Liver (tissue), 9 donors: ENCODE results near the gene SESN1. TPM values are rescaled to one million over a fixed set of nuclear protein-coding genes. Genes with fewer than 3 reads are reported as not detected.
A peak's percentile ranks its signal among the peaks of the same experiment; 100 is the strongest.

Source experiments
- DNase-seq: peaks from one replicate; pipeline ENCODE4 v3.0.0-alpha.2; 2017; ENCODE audit warnings: low spot score
- H3K27ac ChIP-seq, 2 donors: one replicate each; pipeline ENCODE4 v1.7.0; 2013; ENCODE audit warnings: inconsistent platforms in 2 of 2, low read length in 2 of 2, control low read depth in 1 of 2, low read depth in 1 of 2, mild to moderate bottlenecking in 1 of 2
- H3K27me3 ChIP-seq, 4 donors: one replicate each; pipeline versions ENCODE4 v1.6.1 to v1.7.0; 2013; ENCODE audit warnings: low read length in 3 of 4, inconsistent platforms in 1 of 4, mild to moderate bottlenecking in 1 of 4, moderate library complexity in 1 of 4; ENCODE audit not compliant: control insufficient read depth in 4 of 4, insufficient read depth in 4 of 4
- H3K36me3 ChIP-seq, 4 donors: one replicate each; pipeline versions ENCODE4 v1.6.1 to v1.7.0; 2013; ENCODE audit warnings: low read length in 3 of 4, mild to moderate bottlenecking in 3 of 4, low read depth in 1 of 4, moderate library complexity in 1 of 4; ENCODE audit not compliant: control insufficient read depth in 4 of 4, insufficient read depth in 3 of 4
- H3K4me1 ChIP-seq, 4 donors: one replicate each; pipeline versions ENCODE4 v1.6.1 to v1.7.0; 2013; ENCODE audit warnings: low read length in 3 of 4, mild to moderate bottlenecking in 3 of 4, moderate library complexity in 1 of 4; ENCODE audit not compliant: control insufficient read depth in 4 of 4, insufficient read depth in 4 of 4
- H3K4me3 ChIP-seq, 3 donors: one replicate each; pipeline versions ENCODE4 v1.6.1 to v1.7.0; 2013; ENCODE audit warnings: low read length in 3 of 3, control low read depth in 1 of 3, low read depth in 1 of 3, mild to moderate bottlenecking in 1 of 3
- H3K9ac ChIP-seq, 2 donors: one replicate each; pipeline ENCODE4 v1.7.0; 2013; ENCODE audit warnings: low read length in 2 of 2, mild to moderate bottlenecking in 2 of 2, moderate library complexity in 2 of 2, control low read depth in 1 of 2, low read depth in 1 of 2
- H3K9me3 ChIP-seq, 4 donors: one replicate each; pipeline versions ENCODE4 v1.6.1 to v1.7.0; 2013; ENCODE audit warnings: low read length in 3 of 4; ENCODE audit not compliant: control insufficient read depth in 4 of 4
- CTCF ChIP-seq: fragments of 150-350 bp; IDR thresholded peaks from 2 replicates; pipeline ENCODE4 v1.5.1; 2017; ENCODE audit warnings: improper control_type of control experiment, low read depth, low read length; ENCODE audit not compliant: missing input control
- EGR1 ChIP-seq, 2 donors: IDR thresholded peaks; 2 replicates each; pipeline ENCODE4 v1.6.1; 2016 to 2018; ENCODE audit warnings: antibody characterized with exemption in 2 of 2, low read depth in 2 of 2
- FOXA1 ChIP-seq: IDR thresholded peaks from 2 replicates; pipeline ENCODE4 v1.6.1; 2016; ENCODE audit warnings: antibody characterized with exemption
- FOXA2 ChIP-seq: IDR thresholded peaks from 2 replicates; pipeline ENCODE4 v1.6.1; 2016; ENCODE audit warnings: antibody characterized with exemption
- GABPA ChIP-seq, 2 donors: IDR thresholded peaks in 1 of 2; conservative IDR thresholded peaks in 1 of 2; 2 replicates each; pipeline ENCODE4 v1.6.1; 2016; ENCODE audit warnings: antibody characterized with exemption in 2 of 2, mild to moderate bottlenecking in 1 of 2, moderate library complexity in 1 of 2
- HNF4A ChIP-seq, 2 donors: conservative IDR thresholded peaks; 2 replicates each; pipeline ENCODE4 v1.6.1; 2016; ENCODE audit warnings: antibody characterized with exemption in 2 of 2, mild to moderate bottlenecking in 2 of 2
- HNF4G ChIP-seq: IDR thresholded peaks from 2 replicates; pipeline ENCODE4 v1.6.1; 2016; ENCODE audit warnings: antibody characterized with exemption
- JUND ChIP-seq, 2 donors: IDR thresholded peaks; 2 replicates each; pipeline ENCODE4 v1.6.1; 2016; ENCODE audit warnings: antibody characterized with exemption in 2 of 2
- MAX ChIP-seq: IDR thresholded peaks from 2 replicates; pipeline ENCODE4 v1.6.1; 2016; ENCODE audit warnings: antibody characterized with exemption
- NR2F2 ChIP-seq: IDR thresholded peaks from 2 replicates; pipeline ENCODE4 v1.6.1; 2016; ENCODE audit warnings: antibody characterized with exemption
- RAD21 ChIP-seq, 2 donors: IDR thresholded peaks; 2 replicates each; pipeline ENCODE4 v1.6.1; 2016; ENCODE audit warnings: antibody characterized with exemption in 2 of 2, mild to moderate bottlenecking in 2 of 2
- REST ChIP-seq: IDR thresholded peaks from 2 replicates; pipeline ENCODE4 v1.6.1; 2016; ENCODE audit warnings: antibody characterized with exemption, mild to moderate bottlenecking
- RXRA ChIP-seq, 2 donors: IDR thresholded peaks; 2 replicates each; pipeline ENCODE4 v1.6.1; 2017 to 2018; ENCODE audit warnings: antibody characterized with exemption in 2 of 2, mild to moderate bottlenecking in 1 of 2
- SP1 ChIP-seq: IDR thresholded peaks from 2 replicates; pipeline ENCODE4 v1.6.1; 2018; ENCODE audit warnings: antibody characterized with exemption, mild to moderate bottlenecking
- TAF1 ChIP-seq: conservative IDR thresholded peaks from 2 replicates; pipeline ENCODE4 v1.6.1; 2016; ENCODE audit warnings: antibody characterized with exemption, mild to moderate bottlenecking
- YY1 ChIP-seq: IDR thresholded peaks from 2 replicates; pipeline ENCODE4 v1.6.1; 2016; ENCODE audit warnings: antibody characterized with exemption, mild to moderate bottlenecking
- ZBTB33 ChIP-seq: IDR thresholded peaks from 2 replicates; pipeline ENCODE4 v1.6.1; 2016; ENCODE audit warnings: antibody characterized with exemption
- WGBS: extraction: QIAGEN DNeasy Blood & Tissue Kit; methylation state at CpG from one replicate; pipeline ENCODE4 v1.1.7; 2013; 5-methylcytosine and 5-hydroxymethylcytosine counted together
- polyA plus RNA-seq, 2 donors: library from polyadenylated mRNA; stranded (reverse) in 1 of 2; unstranded in 1 of 2; fragments of 200-250 nt in 1 of 2; fragments of >200 nt in 1 of 2; fragmentation: Nextera tagmentation in 1 of 2; extraction: Ambion mirVana in 1 of 2; gene quantifications; one replicate each; pipeline versions ENCODE4 v1.2.1 to v1.2.3, GENCODE V29; 2013 to 2015
- total RNA-seq, 2 donors: library from RNA; depleted of rRNA; stranded (reverse); fragments of >200 nt; gene quantifications; one replicate each; pipeline ENCODE4 v1.2.3, GENCODE V29; 2014
- donor health status: healthy.
- donor health status: healthy.
- donor health status: healthy.
- donor health status: healthy.
- donor health status: healthy.

The SESN1 gene
- total and polyA plus RNA-seq, 4 donors: 6.2 to 17.0 (median 11.0) TPM

- no peak for TF ChIP-seq GABPA (IDR thresholded peaks at IDR 0.05 in 1 of 2, conservative IDR thresholded peaks at IDR 0.05 in 1 of 2)
- no peak for TF ChIP-seq TAF1
- TF ChIP-seq ZBTB33: no peak
- peak in 1 of 2 donors; percentile 3 for TF ChIP-seq RXRA (IDR thresholded peaks at IDR 0.05)
- TF ChIP-seq RAD21 (IDR thresholded peaks at IDR 0.05): peak; percentile 3 to 9
- TF ChIP-seq EGR1 (IDR thresholded peaks at IDR 0.05; ENCODE audit: low read depth in 2 of 2): no peak
- TF ChIP-seq FOXA1: no peak
- TF ChIP-seq JUND (IDR thresholded peaks at IDR 0.05): no peak
- no peak for TF ChIP-seq HNF4G
- TF ChIP-seq FOXA2: no peak
- no peak for TF ChIP-seq CTCF
- TF ChIP-seq REST: no peak
- no peak for TF ChIP-seq NR2F2
Observed at GRCh38 chr6:109095835-109096084, 1.1 kb upstream of the SESN1 start.

GRCh38 chr6:109095036-109095834 lies 589 bp upstream of the SESN1 start, which contains the start of gene CEP57L1:
Gene CEP57L1, plus strand, starts transcription at chr6:109095507. Its CDS starts 49,715 bp downstream, at chr6:109145222.
- under 1% methylated on average over 49 of the region's 49 CpGs for WGBS
- peaks cover 3 to 43% (median 18%) of the 10 kb centered on the region in 4 donors for H3K4me1 ChIP-seq
- DNase-seq: peak; percentile 92
- peak within 1 kb of the TSS; percentile 63 to 97 (median 89) for H3K4me3 ChIP-seq
- peaks cover 0 to 1% (median 0%) of the 10 kb centered on the region in 4 donors for H3K36me3 ChIP-seq
- H3K27me3 ChIP-seq: no peaks in the 10 kb centered on the region
- H3K27ac ChIP-seq: peak within 1 kb of the TSS; percentile 88 to 99
- H3K9me3 ChIP-seq: no peaks in the 10 kb centered on the region
- peak within 1 kb of the TSS; percentile 87 to 95 for H3K9ac ChIP-seq
- TF ChIP-seq NR2F2 (peak; percentile 27), ZBTB33 (peak; percentile 81), YY1 (peak; percentile 55), GABPA (IDR thresholded peaks at IDR 0.05 in 1 of 2, conservative IDR thresholded peaks at IDR 0.05 in 1 of 2) (peak; percentile 40 to 80), JUND (IDR thresholded peaks at IDR 0.05) (peak; percentile 58 to 80), MAX (no peak), SP1 (peak; percentile 79), HNF4G (peak; percentile 64), FOXA2 (no peak), RAD21 (IDR thresholded peaks at IDR 0.05) (peak; percentile 15), HNF4A (conservative IDR thresholded peaks at IDR 0.05) (peak; percentile 65 to 70), RXRA (IDR thresholded peaks at IDR 0.05) (peak in 1 of 2 donors; percentile 53), TAF1 (peak; percentile 48), EGR1 (IDR thresholded peaks at IDR 0.05; ENCODE audit: low read depth in 2 of 2) (peak; percentile 22 to 48), CTCF (peak; percentile 7), FOXA1 (peak; percentile 22)

More at GRCh38 chr6:109095835-109096084, 1.1 kb upstream of the SESN1 start:
- 1% methylated on average over 8 of the region's 8 CpGs for WGBS
- DNase-seq: no peak
- peak overlapping the region; percentile 63 to 97 (median 89) for H3K4me3 ChIP-seq
- no peaks in the 10 kb centered on the region for H3K36me3 ChIP-seq
- peaks cover 3 to 43% (median 18%) of the 10 kb centered on the region in 4 donors for H3K4me1 ChIP-seq
- H3K9me3 ChIP-seq: no peaks in the 10 kb centered on the region
- peak overlapping the region; percentile 87 to 95 for H3K9ac ChIP-seq
- peak overlapping the region; percentile 88 to 99 for H3K27ac ChIP-seq
- H3K27me3 ChIP-seq: no peaks in the 10 kb centered on the region
